Measurements from ENCODE around the gene IL1F10. TPM values are rescaled to one million over a fixed set of nuclear protein-coding genes. Genes with fewer than 3 reads are reported as not detected.

Gene IL1F10
- total and polyA plus RNA-seq, 2 donors (not counting 3 experiments of a cell fraction or from before 2014, with no cell fraction given), result not detected

- no peak overlapping the region for H3K4me3 ChIP-seq (replicated peaks in 1 of 3; ENCODE audit: insufficient read depth in 1 of 3, low read depth in 1 of 3, low read length in 3 of 3)
- no peaks in the 10 kb centered on the region for H4K20me1 ChIP-seq (replicated peaks; ENCODE audit: control insufficient read depth, extremely low read depth, insufficient read depth, low read length)
- H3K36me3 ChIP-seq (ENCODE audit: control insufficient read depth in 2 of 2, extremely low read depth in 1 of 2, insufficient read depth in 2 of 2, low read length in 2 of 2), result no peaks in the 10 kb centered on the region
- H3K9me1 ChIP-seq (replicated peaks; ENCODE audit: control insufficient read depth, extremely low read depth, insufficient read depth, low read length), result no peaks in the 10 kb centered on the region
- no peak overlapping the region for H2AFZ ChIP-seq (ENCODE audit: low read depth, low read length)
- dilution Hi-C loops (cut with MboI; ENCODE audit: extremely low pct_ligation_motif_present, low sequenced_read_pairs), result no loop called here
- no peak for DNase-seq (ENCODE audit: low read depth, low spot score)
- no TSS peak for BruUV-seq (replicated peaks)
- no peak overlapping the region for H3K27ac ChIP-seq (ENCODE audit: insufficient read depth, low read depth, low read length)
- TF ChIP-seq JUN (IDR thresholded peaks at IDR 0.05; ENCODE audit: borderline replicate concordance, insufficient read depth, insufficient read length, low read depth) (no peak), POLR2A (IDR thresholded peaks at IDR 0.05; ENCODE audit: low read depth, low read length) (no peak), MYC (IDR thresholded peaks at IDR 0.05; ENCODE audit: low read depth, low read length) (no peak), MAX (IDR thresholded peaks at IDR 0.05; ENCODE audit: insufficient read depth, insufficient read length) (no peak), EZH2 (IDR thresholded peaks at IDR 0.05; ENCODE audit: borderline replicate concordance, low read depth, low read length, severe bottlenecking) (no peak), CTCF (IDR thresholded peaks at IDR 0.05; ENCODE audit: extremely low read depth in 1 of 2, insufficient read depth in 1 of 2, low read depth in 1 of 2, low read length in 2 of 2) (no peak), GATA2 (IDR thresholded peaks at IDR 0.05; ENCODE audit: insufficient read depth, insufficient read length, low read depth, low read length) (no peak), POLR2AphosphoS5 (IDR thresholded peaks at IDR 0.05; ENCODE audit: insufficient read depth, low read depth, low read length) (no peak), FOS (IDR thresholded peaks at IDR 0.05; ENCODE audit: borderline replicate concordance, insufficient read depth, low read length) (no peak)
- no peak overlapping the region for H3K4me2 ChIP-seq (ENCODE audit: insufficient read depth, low read length)
- H3K79me2 ChIP-seq (ENCODE audit: control insufficient read depth, insufficient read depth, low read length), result no peaks in the 10 kb centered on the region
- intact Hi-C loops (cut with micrococcal nuclease), result no loop called here
- no peak for FAIRE-seq
- no peaks in the 10 kb centered on the region for H3K9me3 ChIP-seq (replicated peaks; ENCODE audit: control insufficient read depth, insufficient read depth, low read length)
- H3K9ac ChIP-seq (replicated peaks; ENCODE audit: extremely low read depth, insufficient read depth, low read length), result no peak overlapping the region
- H3K27me3 ChIP-seq (ENCODE audit: control insufficient read depth in 2 of 2, insufficient read depth in 2 of 2, low read length in 2 of 2), result no peaks in the 10 kb centered on the region
- H3K4me1 ChIP-seq (ENCODE audit: control insufficient read depth, extremely low read depth, insufficient read depth, low read length), result no peaks in the 10 kb centered on the region
- POLR2A ChIA-PET, result no interaction called here
- CTCF ChIA-PET, result no interaction called here
Measured at GRCh38 chr2:113061896-113062770, 5.6 kb upstream of the IL1F10 start.

Data from endothelial cell of umbilical vein (primary cell).